IPS-18a (cell line): ENCODE measurements around the gene CBL.

ENCODE experiments used
- H3K27ac ChIP-seq: one replicate; pipeline ENCODE4 v1.5.1; 2013; ENCODE audit warnings: low read length
- H3K27me3 ChIP-seq: one replicate; pipeline ENCODE4 v1.6.1; 2013; ENCODE audit warnings: mild to moderate bottlenecking, low read length; ENCODE audit not compliant: control insufficient read depth, insufficient read depth
- H3K36me3 ChIP-seq: one replicate; pipeline ENCODE4 v1.6.1; 2013; ENCODE audit warnings: low read depth, low read length; ENCODE audit not compliant: control insufficient read depth
- H3K4me1 ChIP-seq: one replicate; pipeline ENCODE4 v1.6.1; 2013; ENCODE audit warnings: low read depth, low read length; ENCODE audit not compliant: control insufficient read depth
- H3K4me3 ChIP-seq: one replicate; pipeline ENCODE4 v1.5.1; 2013; ENCODE audit warnings: low read length
- H3K9ac ChIP-seq: one replicate; pipeline ENCODE4 v1.6.1; 2013; ENCODE audit warnings: mild to moderate bottlenecking, low read length, moderate library complexity
- H3K9me3 ChIP-seq: one replicate; pipeline ENCODE4 v1.6.1; 2013; ENCODE audit warnings: low read depth, low read length; ENCODE audit not compliant: control insufficient read depth

CBL gene

GRCh38 chr11:119284344-119285157 lies 78.4 kb downstream of the CBL start:
- Histone ChIP-seq H3K36me3 (peaks cover 42% of the 10 kb centered on the region), H3K27ac (no peak overlapping the region), H3K9ac (no peak overlapping the region), H3K4me1 (no peaks in the 10 kb centered on the region), H3K4me3 (no peak overlapping the region), H3K27me3 (no peaks in the 10 kb centered on the region), H3K9me3 (no peaks in the 10 kb centered on the region)

GRCh38 chr11:119285431-119285830 lies 79.3 kb downstream of the CBL start:
- H3K36me3 ChIP-seq, result peaks cover 43% of the 10 kb centered on the region
- H3K4me1 ChIP-seq, result no peaks in the 10 kb centered on the region
- no peaks in the 10 kb centered on the region for H3K9me3 ChIP-seq
- no peak overlapping the region for H3K4me3 ChIP-seq
- no peaks in the 10 kb centered on the region for H3K27me3 ChIP-seq
- H3K9ac ChIP-seq, result no peak overlapping the region
- no peak overlapping the region for H3K27ac ChIP-seq

DNA sequence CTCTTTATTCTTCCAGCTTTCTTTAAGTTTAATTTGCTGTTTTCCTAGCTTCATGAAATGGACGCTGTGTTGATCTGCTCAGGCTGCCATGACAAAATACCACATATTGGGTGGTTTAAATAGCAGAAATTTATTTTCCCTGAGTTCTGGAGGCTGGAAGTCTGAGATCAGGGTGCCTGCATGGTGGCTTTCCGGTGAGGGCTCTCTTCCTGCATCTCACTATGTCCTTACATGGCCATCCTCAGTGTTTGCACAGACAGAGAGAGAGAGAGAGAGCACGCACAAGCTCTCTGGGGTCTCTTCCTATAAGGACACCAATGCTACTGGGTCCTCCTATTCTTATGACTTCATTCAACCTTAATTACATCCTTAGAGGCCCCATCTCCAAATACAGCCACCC lies 82.1 kb downstream of the CBL start:
- Histone ChIP-seq H3K4me1 (no peaks in the 10 kb centered on the region), H3K9ac (no peak overlapping the region), H3K4me3 (no peak overlapping the region), H3K9me3 (no peaks in the 10 kb centered on the region), H3K27ac (no peak overlapping the region), H3K36me3 (peaks cover 46% of the 10 kb centered on the region), H3K27me3 (no peaks in the 10 kb centered on the region)

GRCh38 chr11:119290894-119291497 lies 84.9 kb downstream of the CBL start:
- H3K36me3 ChIP-seq, result peaks cover 35% of the 10 kb centered on the region

DNA sequence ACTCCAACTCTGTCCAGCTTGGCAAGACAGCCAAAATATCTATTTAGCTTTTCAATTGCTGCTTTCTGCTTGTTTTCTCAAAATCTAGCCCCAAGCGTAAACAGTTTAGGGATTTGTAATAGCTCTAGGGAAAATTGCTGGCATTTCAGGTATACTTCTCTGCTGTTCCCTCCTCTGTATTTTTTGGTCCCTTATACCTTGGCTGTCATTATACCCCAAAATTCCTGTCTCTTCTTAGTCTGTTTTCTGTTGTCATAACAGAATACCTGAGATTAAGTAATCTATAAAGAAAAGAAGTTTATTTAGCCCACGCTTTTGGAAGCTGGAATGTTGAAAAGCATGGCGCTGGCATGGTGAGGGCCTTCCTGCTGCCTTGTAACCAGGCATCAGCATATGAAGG lies 87.3 kb downstream of the CBL start:
- Histone ChIP-seq H3K4me1 (no peaks in the 10 kb centered on the region), H3K27me3 (no peaks in the 10 kb centered on the region), H3K36me3 (peaks cover 32% of the 10 kb centered on the region), H3K4me3 (no peak overlapping the region), H3K9me3 (no peaks in the 10 kb centered on the region), H3K27ac (no peak overlapping the region), H3K9ac (no peak overlapping the region)

More at GRCh38 chr11:119290894-119291497, 84.9 kb downstream of the CBL start:
- Histone ChIP-seq H3K9ac (no peak overlapping the region), H3K4me3 (no peak overlapping the region), H3K4me1 (no peaks in the 10 kb centered on the region), H3K9me3 (no peaks in the 10 kb centered on the region), H3K27ac (no peak overlapping the region), H3K27me3 (no peaks in the 10 kb centered on the region)

DNA sequence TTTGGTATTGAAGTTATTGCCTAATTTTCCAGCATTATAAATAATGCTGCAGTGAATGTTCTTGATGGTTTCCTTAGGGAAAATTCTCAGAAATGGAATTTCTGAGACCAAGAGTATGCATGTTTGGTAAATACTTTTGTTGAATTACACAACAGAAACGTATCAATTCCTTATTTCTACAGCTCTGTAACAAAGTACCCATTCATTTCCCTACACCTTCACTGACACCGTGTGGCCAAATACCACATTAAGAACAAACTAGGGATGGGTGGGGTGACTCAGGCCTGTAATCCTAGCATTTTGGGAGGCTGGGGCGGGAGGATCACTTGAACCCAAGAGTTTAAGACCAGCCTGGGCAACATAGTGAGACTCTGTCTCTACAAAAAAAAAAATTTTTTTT lies 89.0 kb downstream of the CBL start:
- Histone ChIP-seq H3K36me3 (peaks cover 38% of the 10 kb centered on the region), H3K9ac (no peak overlapping the region)

DNA sequence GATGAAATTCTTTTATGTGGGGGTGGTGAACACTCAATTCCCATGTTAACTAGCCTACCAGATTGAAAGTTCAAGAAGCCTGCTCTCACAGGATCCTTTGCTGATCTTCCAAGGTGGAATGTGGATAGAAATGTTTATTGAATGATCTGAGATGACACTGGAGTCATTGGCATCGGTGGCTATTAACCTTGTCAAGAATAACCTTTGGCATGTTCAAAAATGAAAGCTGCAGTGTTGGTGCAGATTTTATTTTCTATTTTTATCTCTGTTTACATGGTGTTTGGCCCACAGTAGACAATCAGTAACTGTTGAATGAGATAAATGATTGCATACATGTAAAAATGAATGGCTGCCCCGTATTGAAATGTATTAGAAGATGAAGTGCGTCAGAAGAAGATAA lies 91.8 kb downstream of the CBL start:
- Histone ChIP-seq H3K4me3 (no peak overlapping the region), H3K9me3 (no peaks in the 10 kb centered on the region), H3K27me3 (no peaks in the 10 kb centered on the region), H3K27ac (no peak overlapping the region), H3K4me1 (no peaks in the 10 kb centered on the region), H3K36me3 (peaks cover 55% of the 10 kb centered on the region), H3K9ac (no peak overlapping the region)

More for the DNA sequence above, 89.0 kb downstream of the CBL start:
- no peaks in the 10 kb centered on the region for H3K9me3 ChIP-seq
- no peaks in the 10 kb centered on the region for H3K4me1 ChIP-seq
- H3K4me3 ChIP-seq, result no peak overlapping the region
- H3K27ac ChIP-seq, result no peak overlapping the region
- no peaks in the 10 kb centered on the region for H3K27me3 ChIP-seq

GRCh38 chr11:119298726-119299125 lies 92.6 kb downstream of the CBL start:
- no peak overlapping the region for H3K4me3 ChIP-seq
- H3K4me1 ChIP-seq, result no peaks in the 10 kb centered on the region
- H3K27me3 ChIP-seq, result no peaks in the 10 kb centered on the region
- H3K27ac ChIP-seq, result no peak overlapping the region
- peaks cover 63% of the 10 kb centered on the region for H3K36me3 ChIP-seq
- no peaks in the 10 kb centered on the region for H3K9me3 ChIP-seq
- H3K9ac ChIP-seq, result no peak overlapping the region

GRCh38 chr11:119299416-119299815 lies 93.3 kb downstream of the CBL start:
- no peaks in the 10 kb centered on the region for H3K27me3 ChIP-seq
- H3K9ac ChIP-seq, result no peak overlapping the region
- no peak overlapping the region for H3K27ac ChIP-seq
- H3K4me1 ChIP-seq, result no peaks in the 10 kb centered on the region
- peaks cover 68% of the 10 kb centered on the region for H3K36me3 ChIP-seq
- no peak overlapping the region for H3K4me3 ChIP-seq
- no peaks in the 10 kb centered on the region for H3K9me3 ChIP-seq

DNA sequence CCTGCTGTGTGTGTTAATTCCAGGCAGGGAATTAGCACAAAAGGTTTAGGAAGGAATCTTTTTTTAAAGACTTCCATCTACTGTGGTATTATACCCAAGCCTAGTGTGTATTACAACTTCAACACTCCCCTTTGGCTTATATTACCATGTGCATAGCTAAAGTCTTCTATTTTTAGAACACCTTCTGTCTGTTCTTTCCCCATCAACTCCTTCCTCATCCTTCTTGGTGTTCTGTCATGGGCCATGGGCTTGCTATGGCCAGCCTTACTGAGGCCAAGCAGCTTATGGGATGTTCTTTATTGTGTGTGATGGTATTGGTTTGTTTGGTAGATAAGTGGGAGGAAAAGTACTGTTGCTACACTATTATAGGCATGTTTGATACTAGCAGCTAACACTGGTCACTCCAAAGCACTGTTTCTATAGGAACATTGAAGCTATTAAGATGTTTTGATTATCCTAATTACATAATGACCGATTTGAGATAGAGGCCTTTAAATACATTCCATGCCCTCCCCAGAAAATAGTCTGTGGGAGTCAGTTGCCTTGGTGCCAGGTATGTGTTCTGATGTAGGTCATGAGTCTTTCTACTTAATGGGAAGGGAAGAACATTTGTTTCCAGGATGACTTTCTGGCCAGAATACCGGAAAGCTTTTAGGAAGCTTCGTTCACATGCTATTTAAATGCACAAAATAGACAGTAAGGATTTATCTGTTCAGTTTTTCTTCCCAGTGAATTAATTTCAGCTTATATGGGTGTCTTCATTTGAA lies 94.2 kb downstream of the CBL start:
- no peaks in the 10 kb centered on the region for H3K9me3 ChIP-seq
- H3K4me3 ChIP-seq, result no peak overlapping the region
- no peaks in the 10 kb centered on the region for H3K4me1 ChIP-seq
- H3K36me3 ChIP-seq, result peaks cover 74% of the 10 kb centered on the region
- no peak overlapping the region for H3K9ac ChIP-seq
- no peak overlapping the region for H3K27ac ChIP-seq
- H3K27me3 ChIP-seq, result no peaks in the 10 kb centered on the region

GRCh38 chr11:119303227-119303718 lies 97.1 kb downstream of the CBL start:
- no peak overlapping the region for H3K4me3 ChIP-seq
- H3K36me3 ChIP-seq, result peaks cover 67% of the 10 kb centered on the region

More at GRCh38 chr11:119303227-119303718, 97.1 kb downstream of the CBL start:
- Histone ChIP-seq H3K27me3 (no peaks in the 10 kb centered on the region), H3K4me1 (peaks cover 3% of the 10 kb centered on the region), H3K9ac (no peak overlapping the region), H3K9me3 (no peaks in the 10 kb centered on the region), H3K27ac (no peak overlapping the region)
